K562 (cell line): ENCODE measurements around the gene PRELID2. TPM values are rescaled to one million over a fixed set of nuclear protein-coding genes. Genes with fewer than 3 reads are reported as not detected.

Source experiments
- ATAC-seq: fragments of 200-7000 bp; cut with Tn5 transposase; 3 replicates; pipeline ENCODE4 v1.9.1; 2020; ENCODE audit warnings: moderate library complexity
- BruUV-seq: library from RNA; stranded (reverse); fragments of 400-500 nt; replicated peaks from 2 replicates; lab custom pipeline; 2021; lab: Mats Ljungman, UMichigan
- CTCF ChIA-PET: fragments of 300-600 bp; formaldehyde crosslinking; extraction: SDS; loops from one replicate; lab custom pipeline; 2021; ENCODE audit warnings: low intra/inter-chr PET ratio; lab: Yijun Ruan, JAX
- POLR2A ChIA-PET: fragments of 300-600, 350-650 bp; sonication (Branson Sonifier 250); formaldehyde crosslinking; extraction: SDS; loops from one replicate; lab custom pipeline; 2021; ENCODE audit warnings: antibody characterized with exemption, inconsistent platforms; lab: Yijun Ruan, JAX
- DNase-seq, 4 experiments: peaks; one replicate each; pipeline versions ENCODE4 v3.0.0 to v3.0.0-alpha.2; 2011 to 2018; ENCODE audit warnings: low spot score in 3 of 4, mixed read lengths in 3 of 4; ENCODE audit errors: extremely low read depth in 1 of 4
- FAIRE-seq: peaks from 2 replicates; lab custom pipeline; 2011; peaks lifted over from hg19 to GRCh38; lab: Jason Lieb, UNC
- H2AFZ ChIP-seq: 2 replicates; pipeline ENCODE4 v1.6.0; 2011; ENCODE audit warnings: low read depth, low read length, control low read depth, inconsistent platforms
- H3K27ac ChIP-seq: fragments of 200-600 bp; 3 replicates; pipeline ENCODE4 v1.8.0; 2011; ENCODE audit warnings: low read depth, mild to moderate bottlenecking, control low read depth, inconsistent platforms, low read length, moderate library complexity, mixed read lengths; ENCODE audit errors: extremely low read depth
- H3K27me3 ChIP-seq, 2 experiments: fragments of 300-600 bp in 1 of 2; 2 replicates in 1 of 2; 3 replicates in 1 of 2; pipeline versions ENCODE4 v1.6.0 to v1.8.0; 2011; ENCODE audit warnings: inconsistent platforms in 2 of 2, low read length in 2 of 2, mild to moderate bottlenecking in 1 of 2, mixed read lengths in 1 of 2, moderate library complexity in 1 of 2; ENCODE audit not compliant: control insufficient read depth in 2 of 2, insufficient read depth in 2 of 2
- H3K36me3 ChIP-seq: fragments of 300-600 bp; 3 replicates; pipeline ENCODE4 v1.8.0; 2011; ENCODE audit warnings: mild to moderate bottlenecking, low read length, inconsistent platforms; ENCODE audit not compliant: control insufficient read depth, insufficient read depth
- H3K4me1 ChIP-seq, 2 experiments: fragments of 200-600 bp in 1 of 2; replicated peaks in 1 of 2; 2 replicates in 1 of 2; 3 replicates in 1 of 2; pipeline versions ENCODE4 v1.5.1 to v1.8.0; 2011; ENCODE audit warnings: inconsistent platforms in 2 of 2, low read length in 2 of 2, mild to moderate bottlenecking in 1 of 2, mixed read lengths in 1 of 2, moderate library complexity in 1 of 2; ENCODE audit not compliant: control insufficient read depth in 2 of 2, insufficient read depth in 2 of 2
- H3K4me2 ChIP-seq: 2 replicates; pipeline ENCODE4 v1.6.1; 2011; ENCODE audit warnings: low read length, control low read depth, inconsistent platforms, mixed read lengths; ENCODE audit not compliant: insufficient read depth
- H3K4me3 ChIP-seq: fragments of 200-600 bp; sonication (generic), shearing (Covaris generic); 2 replicates; pipeline ENCODE4 v1.5.1; 2016; ENCODE audit warnings: control low read depth, inconsistent platforms
- H3K79me2 ChIP-seq: fragments of 200-600 bp; 3 replicates; pipeline ENCODE4 v1.8.0; 2011; ENCODE audit warnings: low read length, inconsistent platforms; ENCODE audit not compliant: control insufficient read depth, insufficient read depth
- H3K9ac ChIP-seq, 2 experiments: 2 replicates each; pipeline versions ENCODE4 v1.6.0 to v1.6.1; 2011; ENCODE audit warnings: low read depth in 2 of 2, low read length in 2 of 2, control low read depth in 1 of 2, inconsistent platforms in 1 of 2, mild to moderate bottlenecking in 1 of 2, mixed read lengths in 1 of 2; ENCODE audit not compliant: insufficient read depth in 1 of 2
- H3K9me1 ChIP-seq: one replicate; pipeline ENCODE4 v1.6.0; 2011; ENCODE audit warnings: inconsistent platforms, mild to moderate bottlenecking, low read length, moderate library complexity; ENCODE audit not compliant: control insufficient read depth, insufficient read depth
- H3K9me3 ChIP-seq: replicated peaks from 2 replicates; pipeline ENCODE4 v1.5.1; 2011; ENCODE audit warnings: low read depth, low read length, inconsistent platforms; ENCODE audit not compliant: control insufficient read depth, insufficient read depth
- H4K20me1 ChIP-seq: replicated peaks from 2 replicates; pipeline ENCODE4 v1.6.1; 2011; ENCODE audit warnings: low read length, inconsistent platforms, mixed read lengths; ENCODE audit not compliant: control insufficient read depth, insufficient read depth
- FOXJ2 ChIP-seq: fragments of 200-800 bp; sonication (Bioruptor generic); IDR thresholded peaks from 2 replicates; pipeline ENCODE4 v1.6.1; 2016; ENCODE audit warnings: missing genetic modification characterization, missing compliant biosample characterization
- GABPB2 ChIP-seq: fragments of 250-450 bp; sonication (Bioruptor Pico); conservative IDR thresholded peaks from 2 replicates; pipeline ENCODE4 v1.5.1; 2021; ENCODE audit warnings: mild to moderate bottlenecking
- KLF10 ChIP-seq: fragments of 250-450 bp; sonication (Bioruptor Pico); IDR thresholded peaks from 2 replicates; pipeline ENCODE4 v1.6.1; 2021; ENCODE audit warnings: matching md5 sums
- KLF6 ChIP-seq: fragments of 250-450 bp; sonication (Bioruptor Pico); IDR thresholded peaks from 2 replicates; pipeline ENCODE4 v1.4.0; 2020; ENCODE audit warnings: mild to moderate bottlenecking, moderate library complexity, borderline replicate concordance
- MEF2A ChIP-seq: IDR thresholded peaks from 2 replicates; pipeline ENCODE4 v1.6.1; 2011; ENCODE audit warnings: low read depth, mild to moderate bottlenecking, low read length, moderate library complexity; ENCODE audit not compliant: control insufficient read depth
- MITF ChIP-seq: IDR thresholded peaks from 2 replicates; pipeline ENCODE4 v1.6.1; 2014; ENCODE audit warnings: antibody characterized with exemption
- PBX2 ChIP-seq, 2 experiments: IDR thresholded peaks in 1 of 2; conservative IDR thresholded peaks in 1 of 2; 2 replicates each; pipeline ENCODE4 v1.6.1; 2016; ENCODE audit warnings: low read depth in 2 of 2, mild to moderate bottlenecking in 1 of 2, missing compliant biosample characterization in 1 of 2, missing genetic modification characterization in 1 of 2, moderate library complexity in 1 of 2
- POLR2B ChIP-seq: fragments of 450-650 bp; IDR thresholded peaks from 2 replicates; pipeline ENCODE4 v1.6.1; 2018; ENCODE audit warnings: low read depth; ENCODE audit not compliant: partially characterized antibody
- SP2 ChIP-seq: IDR thresholded peaks from 2 replicates; pipeline ENCODE4 v1.6.1; 2011; ENCODE audit warnings: mild to moderate bottlenecking, low read depth, low read length, moderate library complexity; ENCODE audit not compliant: poor library complexity, severe bottlenecking; ENCODE audit errors: extremely low read depth
- ZNF253 ChIP-seq: fragments of 250-450 bp; sonication (Bioruptor Pico); conservative IDR thresholded peaks from 2 replicates; pipeline ENCODE4 v1.6.1; 2021; ENCODE audit warnings: mild to moderate bottlenecking
- ZNF3 ChIP-seq: fragments of 250-450 bp; sonication (Bioruptor Pico); IDR thresholded peaks from 2 replicates; pipeline ENCODE4 v1.5.0; 2021; ENCODE audit warnings: mild to moderate bottlenecking, moderate library complexity
- ZNF551 ChIP-seq: fragments of 250-450 bp; sonication (Bioruptor Pico); IDR thresholded peaks from 2 replicates; pipeline ENCODE4 v1.5.0; 2021; ENCODE audit warnings: mild to moderate bottlenecking, moderate library complexity
- ZNF561 ChIP-seq: fragments of 450-650 bp; formaldehyde crosslinking; conservative IDR thresholded peaks from 2 replicates; pipeline ENCODE4 v1.4.0; 2020; ENCODE audit warnings: mild to moderate bottlenecking, moderate library complexity
- WGBS: fragments of 100-300 bp; shearing (Covaris generic); methylation state at CpG from one replicate; pipeline ENCODE4 v1.1.6; 2016; ENCODE audit warnings: low coverage, mixed read lengths; ENCODE audit not compliant: insufficient coverage; ENCODE audit errors: missing lambda C conversion rate; 5-methylcytosine and 5-hydroxymethylcytosine counted together
- in situ Hi-C: fragments of 300-500 bp; cut with MboI; formaldehyde crosslinking; loops from 4 replicates; pipeline ENCODE4 v1.15.0; 2018; ENCODE audit warnings: inconsistent platforms, mixed read lengths
- intact Hi-C: fragments of 100-400 bp; cut with micrococcal nuclease; formaldehyde crosslinking; loops from 2 replicates; pipeline ENCODE4 v1.14.2; 2022
- polyA plus RNA-seq, 8 experiments: library from polyadenylated mRNA; depleted of rRNA in 4 of 8; stranded (reverse) in 5 of 8; unstranded in 3 of 8; fragments of >200 nt; fragmentation: Nextera tagmentation in 2 of 8; fragmentation: Illumina TruSeq in 1 of 8; extraction: Ambion mirVana in 2 of 8; extraction: Trizol in 1 of 8; gene quantifications; 2 replicates each; pipeline versions ENCODE4 v1.2.1 to v1.2.3, GENCODE V29; 2011 to 2014; ENCODE audit warnings: inconsistent platforms in 1 of 8, missing spikeins in 1 of 8
- total RNA-seq, 7 experiments: library from RNA; depleted of rRNA in 6 of 7; stranded (reverse); fragments of >200 nt in 6 of 7; fragmentation: Illumina TruSeq in 2 of 7; extraction: Trizol in 2 of 7; gene quantifications; 2 replicates each; pipeline versions ENCODE4 v1.2.1 to v1.2.3, GENCODE V29; 2011 to 2021; ENCODE audit warnings: low replicate concordance in 1 of 7

Gene PRELID2
- total and polyA plus RNA-seq, 9 of the 15 experiments (the other 6 are each of a cell fraction or from before 2014, with no cell fraction given) = 6.4 to 68.2 (median 28.8) TPM

GRCh38 chr5:145752534-145752933 is 82.6 kb downstream of the PRELID2 start:
- Histone ChIP-seq H3K79me2 (no peaks in the 10 kb centered on the region), H3K36me3 (no peaks in the 10 kb centered on the region), H4K20me1 (no peaks in the 10 kb centered on the region)
- TF ChIP-seq PBX2 (CRISPR knock-in tag; IDR thresholded peaks at IDR 0.05; ENCODE audit: low read depth) = no peak
- no peak for TF ChIP-seq PBX2 (tag; conservative IDR thresholded peaks at IDR 0.05; ENCODE audit: low read depth)
- TF ChIP-seq GABPB2 (CRISPR knock-in tag) = no peak
- TF ChIP-seq, all 486 proteins: peak for 0
- no peak for ATAC-seq
- CTCF ChIA-PET = no interaction called here
- WGBS = 63% methylated on average over 2 of the region's 2 CpGs
- no TSS peak for BruUV-seq
- no peak overlapping the region for H3K9ac ChIP-seq
- intact Hi-C loops (no loop called here), in situ Hi-C loops (no loop called here)
- no peak overlapping the region for H3K4me2 ChIP-seq
- no peak for DNase-seq
- no peak overlapping the region for H2AFZ ChIP-seq
- no peaks in the 10 kb centered on the region for H3K4me1 ChIP-seq
- H3K9me3 ChIP-seq = no peaks in the 10 kb centered on the region
- H3K9me1 ChIP-seq = no peaks in the 10 kb centered on the region
- H3K27me3 ChIP-seq = no peaks in the 10 kb centered on the region
- H3K27ac ChIP-seq = no peak overlapping the region
- no peak for FAIRE-seq
- no peak overlapping the region for H3K4me3 ChIP-seq
- POLR2A ChIA-PET = no interaction called here

GRCh38 chr5:145750199-145750598 is 84.9 kb downstream of the PRELID2 start:
- Histone ChIP-seq H3K9me1 (no peaks in the 10 kb centered on the region), H3K9me3 (no peaks in the 10 kb centered on the region), H3K36me3 (no peaks in the 10 kb centered on the region), H2AFZ (no peak overlapping the region), H3K4me3 (no peak overlapping the region), H3K4me2 (no peak overlapping the region)
- intact Hi-C loops = no loop called here
- POLR2A ChIA-PET = no interaction called here
- TF ChIP-seq ZNF3 (CRISPR knock-in tag) (no peak), KLF10 (CRISPR knock-in tag) (no peak), FOXJ2 (tag) (no peak), SP2 (no peak), MEF2A (no peak), ZNF551 (no peak), POLR2B (no peak), ZNF561 (CRISPR knock-in tag) (no peak), KLF6 (CRISPR knock-in tag) (no peak), ZNF253 (no peak), MITF (no peak)
- TF ChIP-seq, all 486 proteins: peak for 0
- Histone ChIP-seq H3K27ac (no peak overlapping the region), H4K20me1 (no peaks in the 10 kb centered on the region), H3K9ac (no peak overlapping the region), H3K27me3 (no peaks in the 10 kb centered on the region), H3K79me2 (no peaks in the 10 kb centered on the region), H3K4me1 (no peaks in the 10 kb centered on the region)
- FAIRE-seq (no peak), ATAC-seq (no peak), DNase-seq (no peak)
- in situ Hi-C loops = no loop called here
- BruUV-seq = no TSS peak
- CTCF ChIA-PET = no interaction called here
